Mesendoderm (in vitro differentiated cells): ENCODE results near the gene AADAC.

Experiments used
- DNase-seq: peaks from one replicate; pipeline ENCODE4 v3.0.0; 2013
- H2AK5ac ChIP-seq: 2 replicates; pipeline ENCODE4 v1.6.1; 2013; ENCODE audit warnings: low read length, inconsistent platforms
- H2BK120ac ChIP-seq: 2 replicates; pipeline ENCODE4 v1.6.1; 2013; ENCODE audit warnings: low read depth, mild to moderate bottlenecking, low read length, moderate library complexity, mixed read lengths
- H2BK15ac ChIP-seq: replicated peaks from 2 replicates; pipeline ENCODE4 v1.6.1; 2013; ENCODE audit warnings: low read depth, mild to moderate bottlenecking, moderate library complexity
- H2BK5ac ChIP-seq: 2 replicates; pipeline ENCODE4 v1.6.1; 2013; ENCODE audit warnings: low read length, inconsistent platforms
- H3K18ac ChIP-seq: 2 replicates; pipeline ENCODE4 v1.6.1; 2013; ENCODE audit warnings: mild to moderate bottlenecking, low read length, mixed read lengths
- H3K23ac ChIP-seq: one replicate; pipeline ENCODE4 v1.6.1; 2013; ENCODE audit warnings: low read length
- H3K27ac ChIP-seq: 2 replicates; pipeline ENCODE4 v1.5.1; 2013; ENCODE audit warnings: low read depth, mild to moderate bottlenecking, inconsistent platforms, low read length, moderate library complexity
- H3K27me3 ChIP-seq: 2 replicates; pipeline ENCODE4 v1.6.1; 2013; ENCODE audit warnings: low read length, control low read depth, mild to moderate bottlenecking, inconsistent platforms; ENCODE audit not compliant: insufficient read depth, poor library complexity
- H3K36me3 ChIP-seq: 2 replicates; pipeline ENCODE4 v1.6.1; 2013; ENCODE audit warnings: low read length, inconsistent platforms; ENCODE audit not compliant: control insufficient read depth, insufficient read depth
- H3K4ac ChIP-seq: one replicate; pipeline ENCODE4 v1.6.1; 2013; ENCODE audit warnings: low read depth, mild to moderate bottlenecking, low read length, moderate library complexity
- H3K4me1 ChIP-seq: 2 replicates; pipeline ENCODE4 v1.6.1; 2013; ENCODE audit warnings: low read depth, low read length, inconsistent platforms; ENCODE audit not compliant: control insufficient read depth
- H3K4me2 ChIP-seq: 2 replicates; pipeline ENCODE4 v1.6.1; 2013; ENCODE audit warnings: low read length
- H3K4me3 ChIP-seq: 2 replicates; pipeline ENCODE4 v1.5.1; 2013; ENCODE audit warnings: mild to moderate bottlenecking, low read length
- H3K56ac ChIP-seq: one replicate; pipeline ENCODE4 v1.6.1; 2013; ENCODE audit warnings: low read length
- H3K79me1 ChIP-seq: 2 replicates; pipeline ENCODE4 v1.6.1; 2013; ENCODE audit warnings: low read length, inconsistent platforms
- H3K79me2 ChIP-seq: 2 replicates; pipeline ENCODE4 v1.6.1; 2013; ENCODE audit warnings: mild to moderate bottlenecking, low read length; ENCODE audit not compliant: control insufficient read depth, insufficient read depth
- H3K9ac ChIP-seq: 2 replicates; pipeline ENCODE4 v1.6.1; 2013; ENCODE audit warnings: low read length, inconsistent platforms
- H4K5ac ChIP-seq: one replicate; pipeline ENCODE4 v1.6.1; 2013; ENCODE audit warnings: low read length
- H4K8ac ChIP-seq: one replicate; pipeline ENCODE4 v1.6.1; 2013; ENCODE audit warnings: low read depth, mild to moderate bottlenecking, control low read depth, low read length, moderate library complexity
- WGBS: extraction: QIAGEN DNeasy Blood & Tissue Kit; methylation state at CpG from one replicate; pipeline ENCODE4 v1.1.7; 2013; ENCODE audit warnings: low lambda C conversion rate, missing lambda C conversion rate; ENCODE audit not compliant: insufficient coverage; ENCODE audit errors: extremely low coverage; 5-methylcytosine and 5-hydroxymethylcytosine counted together

The AADAC gene

DNA sequence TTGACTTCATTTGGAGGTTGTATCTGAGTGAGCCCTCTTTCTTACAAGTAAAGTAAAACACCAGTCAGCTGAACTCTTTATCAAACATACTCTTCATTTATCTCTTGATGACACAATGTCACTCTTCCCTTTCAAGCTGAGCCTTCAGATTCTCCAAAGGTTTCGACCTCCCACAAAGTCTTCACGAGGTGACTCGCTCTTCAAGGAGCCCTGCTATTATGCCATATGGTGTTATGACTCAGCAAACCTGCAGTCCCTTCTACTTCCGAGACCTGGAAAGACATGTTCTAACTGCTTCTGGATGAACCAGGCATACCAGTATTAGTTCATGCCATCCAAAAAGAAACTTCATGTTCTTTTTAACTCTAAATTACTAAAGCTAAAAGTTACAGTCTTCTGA, 23.1 kb downstream of the AADAC start:
- Histone ChIP-seq H3K79me1 (no peaks in the 10 kb centered on the region), H2BK5ac (no peak overlapping the region), H3K4me3 (no peak overlapping the region), H3K56ac (no peak overlapping the region), H2AK5ac (no peak overlapping the region), H2BK15ac (no peak overlapping the region), H3K9ac (no peak overlapping the region), H3K27me3 (no peaks in the 10 kb centered on the region), H3K23ac (no peak overlapping the region), H3K4me2 (no peak overlapping the region), H3K36me3 (no peaks in the 10 kb centered on the region), H3K27ac (peak overlapping the region; percentile 1), H3K4me1 (peaks cover 4% of the 10 kb centered on the region), H3K18ac (no peak overlapping the region), H4K5ac (no peak overlapping the region), H3K4ac (no peak overlapping the region), H2BK120ac (no peak overlapping the region), H4K8ac (no peak overlapping the region), H3K79me2 (no peaks in the 10 kb centered on the region)
- no CpG with 5 or more reads among the region's 4 CpGs for WGBS
- DNase-seq: peak; percentile 98

DNA sequence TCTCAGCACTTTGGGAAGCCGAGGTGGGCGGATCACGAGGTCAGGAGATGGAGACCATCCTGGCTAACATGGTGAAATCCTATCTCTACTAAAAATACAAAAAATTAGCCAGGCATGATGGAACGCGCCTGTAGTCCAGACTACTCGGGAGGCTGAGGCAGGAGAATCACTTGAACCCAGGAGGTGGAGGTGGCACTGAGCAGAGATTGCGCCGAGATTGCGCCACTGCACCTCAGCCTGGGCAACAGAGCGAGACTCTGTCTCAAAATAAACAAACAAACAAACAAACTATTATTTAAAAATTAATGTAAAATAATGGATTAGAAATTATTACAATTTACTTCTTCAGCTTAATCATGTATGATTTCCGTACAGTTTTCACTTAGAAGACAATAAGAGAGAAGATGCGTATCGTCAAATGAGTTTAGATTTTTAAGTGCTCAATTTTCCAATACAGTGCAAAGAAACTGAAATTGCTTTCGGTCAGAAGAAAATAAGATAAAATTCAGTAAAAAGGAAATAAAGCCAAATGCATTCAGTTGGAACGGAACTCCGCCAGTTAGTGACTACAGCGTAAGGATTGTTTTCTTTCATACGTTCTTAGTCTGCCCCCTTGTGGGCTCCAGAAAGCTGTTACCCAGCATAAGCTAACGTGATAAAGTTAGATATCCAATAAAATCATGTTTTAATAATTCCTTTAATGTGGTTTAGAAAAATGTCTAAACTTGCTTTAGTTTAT, 24.8 kb downstream of the AADAC start:
- peak; percentile 87 for DNase-seq
- Histone ChIP-seq H3K4me2 (no peak overlapping the region), H3K27ac (no peak overlapping the region), H2BK15ac (no peak overlapping the region), H3K4me1 (peaks cover 4% of the 10 kb centered on the region), H3K9ac (no peak overlapping the region), H3K4me3 (no peak overlapping the region), H3K18ac (no peak overlapping the region), H3K23ac (no peak overlapping the region), H3K36me3 (no peaks in the 10 kb centered on the region), H3K79me1 (no peaks in the 10 kb centered on the region), H3K27me3 (no peaks in the 10 kb centered on the region), H3K4ac (peak overlapping the region; percentile 31), H3K56ac (no peak overlapping the region), H2BK120ac (no peak overlapping the region), H2AK5ac (no peak overlapping the region), H4K8ac (no peak overlapping the region), H4K5ac (no peak overlapping the region), H2BK5ac (no peak overlapping the region), H3K79me2 (no peaks in the 10 kb centered on the region)
- WGBS: no CpG with 5 or more reads among the region's 19 CpGs

DNA sequence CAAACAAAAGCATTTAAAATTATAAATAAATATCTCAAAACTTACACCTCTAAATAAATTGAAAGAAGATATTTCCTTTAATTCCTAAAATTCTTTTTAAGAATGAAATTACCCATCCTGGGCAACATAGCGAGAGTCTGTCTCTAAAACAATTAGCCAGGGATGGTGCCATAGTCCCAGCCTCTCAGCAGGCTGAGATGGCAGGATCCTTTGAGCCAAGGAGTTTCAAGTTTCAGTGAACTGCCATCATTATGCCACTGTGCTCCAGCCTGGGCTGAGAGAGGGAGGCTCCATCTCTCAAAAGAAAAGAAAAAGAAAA, 25.4 kb downstream of the AADAC start:
- Histone ChIP-seq H4K5ac (no peak overlapping the region), H3K9ac (no peak overlapping the region), H3K18ac (no peak overlapping the region), H3K27me3 (no peaks in the 10 kb centered on the region), H3K4me1 (peaks cover 4% of the 10 kb centered on the region), H3K27ac (no peak overlapping the region), H2BK15ac (no peak overlapping the region), H3K36me3 (no peaks in the 10 kb centered on the region), H3K79me2 (no peaks in the 10 kb centered on the region), H4K8ac (no peak overlapping the region), H3K56ac (no peak overlapping the region), H2BK5ac (no peak overlapping the region), H3K79me1 (no peaks in the 10 kb centered on the region), H3K4me3 (no peak overlapping the region), H3K4me2 (no peak overlapping the region), H2BK120ac (no peak overlapping the region), H2AK5ac (no peak overlapping the region), H3K4ac (no peak overlapping the region), H3K23ac (no peak overlapping the region)
- DNase-seq: no peak
- WGBS: no CpG with 5 or more reads among the region's 1 CpG

DNA sequence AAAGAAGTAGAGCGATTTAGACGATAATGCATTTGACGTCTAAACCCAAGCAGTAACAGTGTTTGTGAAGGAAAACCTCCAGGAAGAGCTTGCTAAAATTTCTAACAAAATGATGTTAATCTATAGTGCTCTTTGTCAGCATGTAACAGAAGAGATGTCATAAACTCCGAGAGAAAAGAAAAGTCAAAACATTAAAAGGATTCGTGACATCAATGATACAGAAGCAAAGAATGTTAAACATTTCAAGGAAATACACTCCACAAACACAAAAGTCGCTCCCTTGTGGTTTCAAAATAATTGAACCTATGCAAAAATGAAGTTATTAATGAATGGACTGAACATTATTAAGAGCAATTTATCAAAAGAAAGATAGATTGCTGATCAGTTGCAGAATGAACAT, 27.9 kb downstream of the AADAC start:
- Histone ChIP-seq H3K4me2 (no peak overlapping the region), H2BK5ac (no peak overlapping the region), H4K5ac (no peak overlapping the region), H3K56ac (no peak overlapping the region), H4K8ac (no peak overlapping the region), H2BK120ac (no peak overlapping the region), H3K23ac (no peak overlapping the region), H3K27me3 (no peaks in the 10 kb centered on the region), H3K79me1 (no peaks in the 10 kb centered on the region), H3K4ac (no peak overlapping the region), H3K9ac (no peak overlapping the region), H3K4me3 (no peak overlapping the region), H3K18ac (no peak overlapping the region), H2BK15ac (no peak overlapping the region), H3K27ac (no peak overlapping the region), H3K4me1 (no peaks in the 10 kb centered on the region), H3K79me2 (no peaks in the 10 kb centered on the region), H2AK5ac (no peak overlapping the region), H3K36me3 (no peaks in the 10 kb centered on the region)
- WGBS: no CpG with 5 or more reads among the region's 6 CpGs
- DNase-seq: no peak

DNA sequence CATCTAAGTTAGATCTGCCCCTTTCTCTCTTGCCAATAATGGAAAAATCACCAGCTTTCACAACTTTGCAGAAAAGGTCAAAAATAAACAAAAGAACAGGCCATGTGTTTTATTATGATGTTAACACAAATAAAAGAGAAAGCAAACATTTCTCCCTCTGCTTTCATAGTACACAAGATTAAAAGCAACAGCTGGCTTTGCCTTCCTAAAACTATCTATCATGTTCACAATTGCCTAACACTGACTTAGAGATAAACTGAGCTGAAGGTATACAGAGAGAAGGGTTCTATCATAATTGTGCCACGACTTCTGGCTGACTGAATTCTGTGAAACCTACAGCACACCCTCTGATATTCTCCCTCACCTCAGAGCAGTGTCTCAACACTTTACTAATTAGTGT, 29.4 kb downstream of the AADAC start:
- WGBS: no CpG with 5 or more reads among the region's 1 CpG
- H3K79me2 ChIP-seq: no peaks in the 10 kb centered on the region
- DNase-seq: no peak

DNA sequence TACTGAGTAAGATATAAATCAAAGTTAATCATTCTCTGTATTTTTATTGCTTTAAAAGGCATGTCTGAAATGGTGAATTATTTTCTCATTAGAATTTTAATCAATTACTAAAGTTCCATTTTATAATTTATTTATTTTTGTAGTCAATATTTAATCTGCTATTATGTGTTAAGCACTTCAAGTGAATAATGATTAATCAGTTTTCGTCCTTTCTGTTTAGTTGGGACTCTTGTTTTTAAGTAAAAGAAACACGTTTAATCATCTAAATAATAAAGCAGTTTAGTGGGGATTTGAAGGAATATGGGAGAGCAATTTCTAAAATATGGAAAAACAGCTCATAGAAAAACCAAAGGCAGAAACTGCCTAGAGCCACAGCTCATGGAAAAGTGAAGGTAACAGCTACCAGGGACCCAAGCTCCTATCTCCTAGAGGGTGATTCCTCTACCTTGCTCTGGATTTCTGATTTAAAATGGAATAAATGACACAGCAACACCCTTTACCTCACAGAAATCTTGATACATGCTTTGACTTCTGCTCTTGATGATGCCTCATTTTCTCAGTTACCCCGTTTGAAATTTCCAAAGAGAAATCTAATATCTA, 31.5 kb downstream of the AADAC start:
- Histone ChIP-seq H3K4me3 (no peak overlapping the region), H3K79me2 (no peaks in the 10 kb centered on the region), H3K4me1 (no peaks in the 10 kb centered on the region), H2BK15ac (no peak overlapping the region), H4K5ac (no peak overlapping the region), H2BK5ac (no peak overlapping the region), H2BK120ac (no peak overlapping the region), H4K8ac (no peak overlapping the region), H3K79me1 (no peaks in the 10 kb centered on the region), H3K56ac (no peak overlapping the region), H3K18ac (no peak overlapping the region), H3K27me3 (no peaks in the 10 kb centered on the region), H3K36me3 (no peaks in the 10 kb centered on the region), H3K4ac (no peak overlapping the region), H3K23ac (no peak overlapping the region), H2AK5ac (no peak overlapping the region), H3K27ac (no peak overlapping the region), H3K4me2 (no peak overlapping the region), H3K9ac (no peak overlapping the region)
- WGBS: no CpG with 5 or more reads among the region's 3 CpGs
- no peak for DNase-seq

More for the DNA sequence above, 29.4 kb downstream of the AADAC start:
- Histone ChIP-seq H4K8ac (no peak overlapping the region), H3K4ac (no peak overlapping the region), H3K79me1 (no peaks in the 10 kb centered on the region), H2BK15ac (no peak overlapping the region), H3K23ac (no peak overlapping the region), H3K4me2 (no peak overlapping the region), H3K18ac (no peak overlapping the region), H3K27me3 (no peaks in the 10 kb centered on the region), H3K4me3 (no peak overlapping the region), H2AK5ac (no peak overlapping the region), H2BK5ac (no peak overlapping the region), H3K9ac (no peak overlapping the region), H3K4me1 (no peaks in the 10 kb centered on the region), H3K27ac (no peak overlapping the region), H3K36me3 (no peaks in the 10 kb centered on the region), H2BK120ac (no peak overlapping the region), H4K5ac (no peak overlapping the region), H3K56ac (no peak overlapping the region)
